Measurements from ENCODE around the gene KLK8.
"Not testable (repeated sequence)": the region's sequence is repeated elsewhere in the genome, so short reads cannot be mapped to it uniquely, and the experiment has no call there.

Gene KLK8

GRCh38 chr19:50982186-50982585 is 19.2 kb downstream of the KLK8 start:
- DNase-seq (ENCODE audit: low spot score), result no peak

GRCh38 chr19:50981587-50982146 is 19.7 kb downstream of the KLK8 start:
- DNase-seq (ENCODE audit: low spot score), result no peak

GRCh38 chr19:50980208-50980607 is 21.2 kb downstream of the KLK8 start:
- DNase-seq (ENCODE audit: low spot score), result no peak

- DNase-seq (ENCODE audit: low spot score), result no peak
Observed at GRCh38 chr19:50979758-50980157, 21.6 kb downstream of the KLK8 start.

GRCh38 chr19:50978772-50979390 is 22.5 kb downstream of the KLK8 start:
- DNase-seq (ENCODE audit: low spot score), result no peak

GRCh38 chr19:50977626-50978025 is 23.8 kb downstream of the KLK8 start:
- DNase-seq (ENCODE audit: low spot score), result no peak

- no peak for DNase-seq (ENCODE audit: low spot score)
Observed at GRCh38 chr19:50975766-50976165, 25.6 kb downstream of the KLK8 start.

- no peak for DNase-seq (ENCODE audit: low spot score)
Observed at GRCh38 chr19:50974702-50975556, 26.5 kb downstream of the KLK8 start.

- DNase-seq (ENCODE audit: low spot score), result no peak
Observed at GRCh38 chr19:50972795-50973376, 28.5 kb downstream of the KLK8 start.

GRCh38 chr19:50969810-50970209 is 31.6 kb downstream of the KLK8 start:
- not testable (repeated sequence) for DNase-seq (ENCODE audit: low spot score)

GRCh38 chr19:50969413-50969760 is 32.0 kb downstream of the KLK8 start, which contains the start of gene KLK6:
KLK6 (minus strand) TSS chr19:50969591; CDS start chr19:50968104, 1,487 bp downstream.
- no peak for DNase-seq (ENCODE audit: low spot score)

GRCh38 chr19:50968716-50969412 is 32.5 kb downstream of the KLK8 start:
- no peak for DNase-seq (ENCODE audit: low spot score)

- DNase-seq (ENCODE audit: low spot score), result no peak
Observed at GRCh38 chr19:50967929-50968715, 33.3 kb downstream of the KLK8 start.

- DNase-seq (ENCODE audit: low spot score), result no peak
Observed at GRCh38 chr19:50964266-50964665, 37.1 kb downstream of the KLK8 start.

- DNase-seq (ENCODE audit: low spot score), result no peak
Observed at GRCh38 chr19:50963381-50963780, 38.0 kb downstream of the KLK8 start.

GRCh38 chr19:50962245-50962644 is 39.2 kb downstream of the KLK8 start:
- DNase-seq (ENCODE audit: low spot score), result no peak

- DNase-seq (ENCODE audit: low spot score), result no peak
Observed at GRCh38 chr19:50959731-50960500, 41.5 kb downstream of the KLK8 start.

GRCh38 chr19:50957587-50957986 is 43.8 kb downstream of the KLK8 start:
- DNase-seq (ENCODE audit: low spot score), result no peak

GRCh38 chr19:50952910-50953309 is 48.5 kb downstream of the KLK8 start, which contains the start of gene KLK5:
KLK5 (minus strand) TSS chr19:50953038; CDS start chr19:50952657, 381 bp downstream.
- DNase-seq (ENCODE audit: low spot score), result no peak

- DNase-seq (ENCODE audit: low spot score), result no peak
Observed at GRCh38 chr19:50949861-50950260, 51.5 kb downstream of the KLK8 start.

- no peak for DNase-seq (ENCODE audit: low spot score)
Observed at GRCh38 chr19:50947123-50947522, 54.3 kb downstream of the KLK8 start.
